Astrocyte (in vitro differentiated cells and primary cell): Measurements from ENCODE around the gene SYT7.

Experiments
- CTCF ChIP-seq: IDR thresholded peaks from 2 replicates; pipeline ENCODE4 v1.5.1; 2011; ENCODE audit warnings: low read depth, mild to moderate bottlenecking, inconsistent platforms, low read length, moderate library complexity; ENCODE audit not compliant: insufficient read depth
- EZH2 ChIP-seq: IDR thresholded peaks from 2 replicates; pipeline ENCODE4 v1.6.1; 2012; ENCODE audit warnings: mild to moderate bottlenecking, low read length, inconsistent platforms; ENCODE audit not compliant: insufficient read depth

- peak; percentile 33 for TF ChIP-seq CTCF
- TF ChIP-seq EZH2 = no peak
Observed at GRCh38 chr11:61545341-61545740, 35.5 kb downstream of the SYT7 start.
